GM18520 (cell line): ENCODE measurements around the gene SPECC1L.
"Not testable (repeated sequence)": the region's sequence is repeated elsewhere in the genome, so short reads cannot be mapped to it uniquely, and the experiment has no call there.

Experiments
- ATAC-seq: cut with Tn5 transposase; IDR thresholded peaks from one replicate; pipeline ENCODE4 v1.9.1; 2021; ENCODE audit not compliant: unreplicated experiment

The SPECC1L gene

DNA sequence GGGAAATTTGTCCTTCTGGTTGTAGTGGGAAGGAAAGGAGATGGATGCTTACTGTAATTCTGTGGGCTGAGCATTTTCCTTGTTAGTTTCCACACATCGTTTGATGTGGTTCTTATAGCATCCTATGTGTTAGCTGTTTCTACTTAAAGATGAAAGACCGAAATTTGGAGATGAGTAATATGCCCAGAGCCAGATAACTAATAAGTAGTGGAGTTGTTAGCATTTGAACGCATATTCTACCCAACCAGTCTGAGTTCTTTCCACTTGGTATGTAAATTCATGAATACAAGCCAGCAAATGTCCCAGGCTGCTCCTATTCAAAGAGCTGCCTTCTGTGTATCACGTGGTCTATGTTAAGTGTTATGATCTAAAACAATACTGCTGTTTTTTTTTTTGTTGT lies 14.6 kb downstream of the SPECC1L start:
- no peak for ATAC-seq

DNA sequence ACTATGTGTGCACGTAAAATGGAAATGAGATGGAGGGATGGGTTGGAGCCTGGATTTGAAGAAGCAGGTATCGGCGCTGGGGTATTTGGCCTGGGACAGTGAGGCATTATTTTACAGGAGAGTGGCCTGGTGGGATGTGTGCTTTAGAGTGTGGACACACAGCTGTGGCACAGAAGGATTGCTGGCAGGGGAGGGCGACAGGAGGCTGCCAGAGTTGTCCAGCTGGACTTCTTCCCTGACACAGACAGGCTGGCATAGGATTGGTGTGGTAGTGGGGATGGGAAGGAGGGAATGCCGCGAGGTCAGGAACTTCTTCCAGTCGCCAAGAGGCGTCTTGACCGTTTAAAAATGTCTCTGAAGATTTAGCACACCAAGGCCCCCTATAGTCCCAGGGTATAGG lies 16.6 kb downstream of the SPECC1L start:
- ATAC-seq = not testable (repeated sequence)

DNA sequence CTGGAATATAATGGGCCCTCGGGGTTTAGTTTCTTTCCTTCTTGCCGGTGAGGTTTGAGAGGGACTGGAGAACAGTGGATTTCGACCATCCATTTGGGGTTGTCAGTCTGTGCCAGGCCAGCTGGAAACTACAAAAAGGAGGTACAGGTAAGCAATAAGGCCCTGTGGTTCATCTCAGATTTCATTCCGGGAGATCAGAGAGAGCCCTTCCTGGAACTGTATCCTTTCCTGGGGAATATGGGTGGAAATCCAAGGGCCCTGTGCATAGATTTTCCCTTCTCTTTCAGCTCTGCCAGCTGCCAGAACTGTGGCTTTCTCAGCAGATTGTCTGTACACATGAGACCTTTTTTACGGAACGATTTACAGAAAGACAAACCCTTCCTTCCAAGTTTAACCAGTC lies 17.2 kb downstream of the SPECC1L start:
- not testable (repeated sequence) for ATAC-seq

DNA sequence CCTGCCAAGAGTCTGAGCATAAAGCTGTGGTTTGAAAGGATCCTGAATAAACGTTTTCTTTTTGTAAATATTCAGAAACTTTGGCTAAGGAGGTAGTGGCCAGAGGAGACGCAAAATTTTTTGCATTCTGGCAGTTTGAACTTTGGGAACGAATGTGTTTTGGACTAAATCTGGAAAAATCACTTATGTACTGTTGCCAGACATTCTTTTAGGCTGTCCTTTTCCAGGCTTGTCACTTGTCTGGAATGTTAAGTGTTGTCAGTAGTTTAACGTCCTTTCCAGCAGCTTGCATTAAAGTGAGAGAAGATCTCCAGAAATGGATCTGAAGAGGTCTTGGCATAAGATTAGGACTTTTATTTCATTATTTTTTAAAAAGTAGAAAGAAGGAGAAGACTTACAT lies 18.5 kb downstream of the SPECC1L start:
- ATAC-seq = no peak

DNA sequence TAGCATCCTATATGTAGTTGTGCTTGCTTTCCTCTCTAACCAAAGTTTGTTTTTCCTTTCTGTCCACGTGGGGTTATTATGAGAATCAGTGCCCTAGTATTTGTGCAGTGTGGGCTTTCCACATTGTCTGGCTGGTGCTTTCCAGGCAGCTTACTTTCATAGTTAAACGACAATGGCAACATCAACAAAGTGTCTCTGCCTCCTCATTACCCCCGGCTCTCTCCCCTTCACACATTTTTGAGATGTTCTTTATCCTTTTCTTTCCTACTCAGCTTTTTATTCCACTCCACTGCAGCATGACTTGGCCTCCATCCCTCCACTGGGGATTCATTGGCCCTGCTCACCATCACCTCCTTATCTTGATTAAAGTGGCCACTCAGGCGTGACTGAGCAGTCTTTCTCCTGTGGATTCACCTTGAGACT lies 19.1 kb downstream of the SPECC1L start:
- ATAC-seq = no peak

DNA sequence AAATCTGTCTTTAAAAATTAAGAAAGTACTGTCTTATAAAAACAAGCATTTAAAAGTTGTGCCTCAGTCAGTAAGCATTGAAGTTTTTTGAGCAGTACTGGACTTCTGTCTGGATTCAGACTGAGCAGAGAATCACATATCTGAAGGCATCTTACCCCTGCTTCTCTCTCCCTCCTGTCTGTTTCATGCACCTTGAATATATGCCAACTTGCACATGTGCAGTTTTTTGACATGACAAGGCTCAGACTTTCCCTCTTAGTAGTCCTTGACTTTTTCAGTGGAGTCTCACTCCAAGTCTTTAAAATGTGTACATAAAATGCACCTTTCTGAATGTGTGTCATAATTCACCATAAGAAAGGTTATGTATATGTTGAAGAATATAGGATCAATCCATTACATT lies 19.8 kb downstream of the SPECC1L start:
- ATAC-seq = no peak

DNA sequence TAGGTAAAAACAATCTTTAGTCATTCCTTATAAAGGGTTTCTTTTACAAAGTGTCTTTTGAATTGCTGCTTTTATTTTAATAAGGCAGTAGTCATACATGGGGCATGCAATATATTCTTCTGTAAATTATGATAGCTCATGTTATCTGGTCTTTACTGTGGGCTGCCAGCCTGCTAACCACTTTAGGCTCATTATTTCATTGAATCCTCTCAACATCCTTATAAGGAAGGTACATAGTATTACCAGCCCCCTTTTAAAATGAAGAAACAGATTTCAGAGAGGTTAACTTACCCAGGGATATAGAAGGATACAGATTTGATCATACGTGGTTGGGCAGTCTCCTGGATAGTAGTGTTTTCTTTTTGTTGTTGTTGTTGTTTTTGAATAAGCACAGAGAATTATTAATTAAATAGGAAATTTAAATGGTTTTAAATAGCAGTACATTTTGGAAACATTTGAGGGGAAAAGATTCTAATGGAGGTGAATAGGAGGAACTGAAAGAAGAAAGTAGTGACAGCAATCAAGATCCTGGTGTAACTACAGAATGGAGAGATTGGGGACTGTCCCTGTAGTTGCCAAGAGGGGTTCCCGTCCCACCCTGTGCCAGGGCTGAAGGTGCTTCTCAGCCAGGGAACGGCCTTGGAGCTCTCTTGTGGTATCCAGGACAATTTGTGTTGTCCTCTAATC lies 21.0 kb downstream of the SPECC1L start:
- ATAC-seq = no peak

DNA sequence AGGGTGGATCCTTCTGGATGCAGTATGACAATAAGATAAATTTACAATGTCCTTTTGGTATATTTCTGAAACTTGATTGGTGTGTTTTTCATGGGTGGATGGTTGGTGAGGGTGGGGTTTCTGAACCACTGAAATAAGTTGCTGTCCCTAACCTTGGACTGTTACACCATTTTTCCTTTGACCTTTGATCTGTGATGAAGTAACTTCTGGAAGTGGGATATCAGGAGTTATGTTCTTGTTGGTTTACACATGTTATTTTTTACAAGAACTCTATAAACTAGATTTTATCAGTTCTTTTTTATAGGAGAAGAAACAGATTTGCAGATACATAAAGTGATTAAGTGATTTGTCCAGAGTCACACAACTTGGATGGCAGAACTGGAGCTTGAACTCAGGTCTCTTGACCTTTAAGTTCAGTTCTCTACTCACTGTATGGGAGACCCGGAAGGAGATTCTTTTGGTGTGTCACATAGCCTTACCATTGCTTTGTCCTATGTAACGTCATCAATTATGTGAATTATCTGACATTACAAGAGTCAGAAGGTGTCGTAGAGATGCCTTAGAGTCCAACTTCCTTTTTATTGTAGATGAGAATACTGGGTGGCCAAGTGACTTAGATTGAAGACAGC lies 21.7 kb downstream of the SPECC1L start:
- ATAC-seq = not testable (repeated sequence)

DNA sequence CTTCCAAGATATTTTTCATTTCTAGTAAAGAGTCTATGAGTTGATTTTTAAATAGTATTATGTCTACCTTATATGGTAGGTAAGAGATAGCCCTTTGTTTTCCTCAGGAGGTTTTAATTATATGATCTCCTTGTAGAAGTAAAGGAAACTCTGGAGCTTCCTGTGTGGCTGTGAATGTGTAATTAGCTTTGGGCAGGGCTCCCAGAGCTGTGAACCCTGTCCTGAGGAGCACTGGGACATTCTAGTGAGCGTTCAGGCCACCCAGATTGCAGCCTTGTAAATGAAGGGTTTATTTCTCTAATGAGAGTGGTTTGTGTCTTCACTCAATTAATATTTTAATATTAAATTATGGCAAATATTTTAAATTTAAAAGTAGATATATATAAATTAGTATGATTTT lies 24.3 kb downstream of the SPECC1L start:
- not testable (repeated sequence) for ATAC-seq

DNA sequence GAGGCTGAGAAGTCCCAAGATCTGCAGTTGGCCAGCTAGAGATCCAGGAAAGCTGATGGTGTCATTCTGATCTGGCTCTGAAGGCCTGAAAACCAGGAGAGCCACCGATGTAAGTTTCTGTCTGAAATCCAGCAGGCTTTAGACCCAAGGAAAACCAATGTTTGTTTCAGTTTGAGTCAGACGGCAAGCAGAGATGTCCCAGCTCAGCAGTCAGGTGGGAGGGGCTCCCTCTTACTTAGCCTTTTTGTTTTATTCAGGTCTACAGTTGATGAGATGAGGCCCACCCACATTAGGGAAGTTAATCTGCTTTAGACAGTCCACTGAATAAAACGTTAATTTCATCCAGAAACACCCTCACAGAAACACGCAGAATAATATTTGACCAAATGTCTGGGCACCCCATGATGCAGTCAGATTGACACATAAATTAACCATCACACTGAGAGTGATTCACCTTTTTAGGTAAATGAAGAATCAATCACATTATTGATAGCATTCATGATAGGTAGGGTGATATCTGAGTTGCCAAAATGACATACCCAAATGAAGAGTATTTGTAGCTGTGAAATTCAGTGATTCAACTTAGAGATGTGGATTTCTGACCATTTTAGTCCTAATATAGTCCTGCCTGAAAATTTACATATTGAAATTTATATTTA lies 28.0 kb downstream of the SPECC1L start:
- ATAC-seq = not testable (repeated sequence)

DNA sequence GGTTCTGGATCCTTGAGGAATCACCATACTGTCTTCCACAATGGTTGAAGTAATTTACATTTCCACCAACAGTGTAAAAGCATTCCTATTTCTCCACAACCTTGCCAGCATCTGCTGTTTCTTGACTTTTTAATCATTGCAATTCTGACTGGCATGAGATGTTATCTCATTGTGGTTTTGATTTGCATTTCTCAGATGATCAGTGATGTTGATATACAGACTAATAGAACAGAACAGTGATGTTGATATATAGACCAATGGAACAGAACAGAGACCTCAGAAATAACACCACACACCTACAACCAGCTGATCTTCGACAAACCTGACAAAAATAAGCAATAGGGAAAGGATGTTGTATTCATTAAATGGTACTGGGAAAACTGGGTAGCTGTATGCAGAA lies 29.9 kb downstream of the SPECC1L start:
- not testable (repeated sequence) for ATAC-seq

DNA sequence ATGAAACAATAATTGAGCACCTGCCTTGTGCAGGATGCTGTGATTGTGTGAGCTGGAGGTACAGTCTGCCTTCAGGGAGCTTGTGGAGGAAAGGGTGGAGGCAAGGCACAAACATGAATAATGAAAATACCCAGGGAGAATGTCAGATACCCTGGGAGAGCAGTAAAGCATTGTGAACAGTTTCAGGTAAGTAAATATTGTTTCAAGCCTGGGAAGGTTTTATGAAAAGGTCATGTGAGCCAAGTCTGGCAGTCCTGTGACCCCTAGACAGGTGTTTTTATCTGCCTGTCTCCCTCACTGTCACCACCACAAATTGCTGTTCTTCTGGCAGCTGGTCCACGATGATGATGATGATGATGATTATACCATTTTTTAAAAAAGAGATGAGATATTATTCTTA lies 32.0 kb downstream of the SPECC1L start:
- no peak for ATAC-seq

DNA sequence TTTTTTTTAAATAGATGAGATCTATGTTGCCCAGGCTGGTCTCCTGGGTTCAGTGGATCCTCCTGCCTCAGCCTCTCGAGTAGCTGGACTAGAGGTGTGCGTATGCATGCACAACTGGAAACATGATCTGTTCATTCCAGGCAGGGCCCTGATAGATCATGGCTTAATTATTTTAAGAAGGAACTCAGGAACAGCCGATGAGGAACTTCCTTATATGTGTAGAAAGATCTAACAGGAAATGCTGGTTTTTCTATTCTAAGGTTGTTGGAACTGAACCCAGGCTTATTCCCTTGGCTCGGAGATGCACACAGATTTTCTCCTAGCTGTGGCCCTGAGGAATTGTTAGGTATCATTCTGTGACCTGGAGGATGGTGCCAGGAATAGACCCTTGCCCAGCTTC lies 32.4 kb downstream of the SPECC1L start:
- ATAC-seq = no peak

DNA sequence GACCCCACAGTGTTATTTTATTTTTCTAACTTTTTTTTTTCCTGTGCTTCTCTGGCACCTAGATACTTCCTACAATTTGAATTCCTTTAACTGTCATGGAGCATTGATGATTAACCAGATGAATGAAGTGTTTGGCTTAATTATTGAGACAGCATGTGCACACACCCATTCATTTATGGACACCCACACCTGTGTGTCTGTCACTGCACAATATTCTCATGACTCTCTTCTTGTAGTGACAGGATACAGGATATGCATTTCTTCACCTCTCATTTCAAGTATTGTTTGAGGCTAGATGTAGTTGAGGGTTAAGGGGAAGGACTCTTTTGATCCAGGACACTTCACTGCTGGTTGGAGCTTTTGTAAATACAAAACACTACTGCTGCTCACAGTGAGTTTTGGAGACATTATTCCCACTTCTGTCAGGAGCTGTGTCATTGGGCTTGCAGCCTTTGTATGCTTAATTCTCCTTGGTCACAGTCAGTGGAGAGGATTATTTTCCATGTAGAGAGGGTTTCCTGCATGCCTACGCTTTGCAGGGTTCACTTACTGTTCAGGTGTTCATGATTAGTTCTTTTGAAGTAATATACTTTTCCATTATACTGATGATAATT lies 33.5 kb downstream of the SPECC1L start:
- ATAC-seq = no peak

DNA sequence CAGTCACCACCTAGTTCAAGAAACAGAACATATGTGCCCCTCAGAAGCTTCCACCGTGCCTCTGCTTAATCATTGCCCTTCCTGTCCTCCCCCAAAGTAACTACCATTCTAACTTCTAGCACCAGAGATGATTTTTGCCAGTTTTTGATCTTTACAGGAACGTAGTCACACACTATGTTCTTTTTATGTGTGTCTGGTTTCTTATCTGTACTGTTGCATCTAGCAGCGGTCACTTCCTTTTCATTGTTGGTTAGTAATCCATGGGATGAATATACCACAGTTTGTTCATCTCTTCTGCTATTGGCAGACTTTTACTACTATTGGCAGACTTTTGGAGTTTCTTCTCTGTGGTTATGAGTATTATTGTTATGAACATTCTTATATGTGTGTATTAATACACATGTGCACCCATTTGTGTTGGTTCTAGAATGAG lies 34.6 kb downstream of the SPECC1L start:
- ATAC-seq = no peak

DNA sequence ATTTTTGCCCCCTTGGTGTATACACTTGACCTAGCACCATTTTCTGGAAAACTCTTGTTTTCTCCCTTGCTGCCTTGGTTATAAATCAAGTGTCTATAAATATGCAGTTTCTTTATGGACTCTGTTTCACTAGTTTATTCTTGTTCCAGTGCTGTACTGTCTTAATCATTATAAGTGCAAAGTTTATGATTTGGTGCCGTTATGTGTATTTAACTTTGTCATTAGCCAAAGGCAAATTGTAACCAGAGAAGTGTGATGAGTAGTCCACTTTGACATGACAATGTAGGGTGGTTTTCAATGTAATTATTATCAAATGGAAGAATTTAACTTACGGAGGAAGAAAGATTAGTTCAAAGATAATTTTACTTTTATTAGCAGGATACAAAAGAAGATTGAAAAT lies 40.3 kb downstream of the SPECC1L start:
- no peak for ATAC-seq

DNA sequence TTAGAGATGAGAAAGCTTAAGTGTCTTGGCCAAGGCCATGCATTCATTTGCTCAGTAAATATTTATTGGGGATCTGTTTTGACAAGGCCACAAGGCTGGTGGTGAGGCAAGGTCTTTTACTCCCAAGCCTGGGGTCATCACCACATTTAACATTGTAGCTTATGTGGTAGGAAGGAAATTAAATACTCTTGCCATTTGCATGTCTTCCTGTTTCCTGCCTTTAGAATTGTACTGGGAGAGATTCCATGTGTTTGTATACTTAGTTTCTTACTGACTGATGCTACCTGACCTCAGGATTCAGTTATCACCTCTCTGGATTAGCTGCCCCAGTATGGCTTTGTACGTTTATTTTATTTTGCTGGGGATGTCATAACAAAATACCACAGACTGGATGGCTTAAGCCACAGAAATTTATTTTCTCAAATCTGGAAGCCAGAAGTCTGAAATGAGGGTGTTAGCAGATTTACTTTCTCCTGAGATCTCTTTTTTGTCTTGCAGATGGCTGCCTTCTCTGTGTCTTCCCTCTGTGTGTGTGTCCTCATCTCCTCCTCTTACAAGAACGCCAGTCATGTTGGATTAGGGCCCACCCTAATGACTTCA lies 44.8 kb downstream of the SPECC1L start:
- ATAC-seq = no peak

DNA sequence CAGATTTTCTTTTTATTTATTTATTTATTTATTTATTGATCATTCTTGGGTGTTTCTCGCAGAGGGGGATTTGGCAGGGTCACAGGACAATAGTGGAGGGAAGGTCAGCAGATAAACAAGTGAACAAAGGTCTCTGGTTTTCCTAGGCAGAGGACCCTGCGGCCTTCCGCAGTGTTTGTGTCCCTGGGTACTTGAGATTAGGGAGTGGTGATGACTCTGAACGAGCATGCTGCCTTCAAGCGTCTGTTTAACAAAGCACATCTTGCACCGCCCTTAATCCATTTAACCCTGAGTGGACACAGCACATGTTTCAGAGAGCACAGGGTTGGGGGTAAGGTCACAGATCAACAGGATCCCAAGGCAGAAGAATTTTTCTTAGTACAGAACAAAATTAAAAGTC lies 45.6 kb downstream of the SPECC1L start:
- not testable (repeated sequence) for ATAC-seq

DNA sequence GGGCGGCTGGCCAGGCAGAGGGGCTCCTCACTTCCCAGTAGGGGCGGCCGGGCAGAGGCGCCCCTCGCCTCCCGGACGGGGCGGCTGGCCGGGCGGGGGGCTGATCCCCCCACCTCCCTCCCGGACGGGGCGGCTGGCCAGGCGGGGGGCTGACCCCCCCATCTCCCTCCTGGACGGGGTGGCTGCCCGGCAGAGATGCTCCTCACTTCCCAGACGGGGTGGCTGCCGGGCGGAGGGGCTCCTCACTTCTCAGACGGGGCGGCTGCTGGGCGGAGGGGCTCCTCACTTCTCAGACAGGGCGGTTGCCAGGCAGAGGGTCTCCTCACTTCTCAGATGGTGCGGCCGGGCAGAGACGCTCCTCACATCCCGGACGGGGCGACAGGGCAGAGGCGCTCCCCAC lies 46.9 kb downstream of the SPECC1L start:
- not testable (repeated sequence) for ATAC-seq

DNA sequence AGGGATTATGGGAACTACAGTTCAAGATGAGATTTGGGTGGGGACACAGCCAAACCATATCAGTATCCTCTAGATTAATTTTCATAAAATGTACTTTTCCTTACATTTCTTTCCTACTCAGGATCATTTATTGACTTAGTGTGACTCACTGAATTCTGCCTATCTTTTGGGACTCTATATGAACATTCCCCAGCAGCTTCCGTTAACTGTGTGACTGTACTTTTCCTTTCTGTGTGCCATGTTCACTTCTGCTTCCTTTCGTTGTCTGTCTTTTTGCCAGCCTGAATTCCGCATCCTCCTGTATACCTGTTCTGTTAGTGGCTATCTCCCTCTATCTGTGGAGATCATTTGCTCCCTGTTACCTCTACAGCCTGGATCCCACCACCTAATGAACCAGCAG lies 48.8 kb downstream of the SPECC1L start:
- ATAC-seq = no peak

DNA sequence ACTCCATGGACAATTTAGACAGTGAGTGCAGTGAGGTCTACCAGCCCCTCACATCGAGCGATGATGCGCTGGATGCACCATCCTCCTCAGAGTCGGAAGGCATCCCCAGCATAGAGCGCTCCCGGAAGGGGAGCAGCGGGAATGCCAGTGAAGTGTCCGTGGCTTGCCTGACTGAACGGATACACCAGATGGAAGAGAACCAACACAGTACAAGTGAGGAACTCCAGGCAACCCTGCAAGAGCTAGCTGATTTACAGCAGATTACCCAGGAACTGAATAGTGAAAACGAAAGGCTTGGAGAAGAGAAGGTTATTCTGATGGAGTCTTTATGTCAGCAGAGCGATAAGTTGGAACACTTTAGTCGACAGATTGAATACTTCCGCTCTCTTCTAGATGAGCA lies 51.4 kb downstream of the SPECC1L start:
- ATAC-seq = no peak
